Keratinocyte (primary cell): ENCODE results near the gene RFTN1. TPM values are rescaled to one million over a fixed set of nuclear protein-coding genes. Genes with fewer than 3 reads are reported as not detected.

Experiments used
- DNase-seq: peaks from one replicate; pipeline ENCODE4 v3.0.0-alpha.2; 2011; ENCODE audit warnings: low read depth, missing footprints, low spot score
- FAIRE-seq: peaks from 2 replicates; lab custom pipeline; 2011; peaks lifted over from hg19 to GRCh38; lab: Jason Lieb, UNC
- H2AFZ ChIP-seq: 2 replicates; pipeline ENCODE4 v1.6.0; 2012; ENCODE audit warnings: low read length, control low read depth, inconsistent platforms; ENCODE audit not compliant: control insufficient read depth
- H3K27ac ChIP-seq: 2 replicates; pipeline ENCODE4 v1.5.1; 2011; ENCODE audit warnings: low read length; ENCODE audit not compliant: control insufficient read depth, insufficient read depth
- H3K27me3 ChIP-seq: 3 replicates; pipeline ENCODE4 v1.6.0; 2011; ENCODE audit warnings: low read length; ENCODE audit not compliant: control insufficient read depth, insufficient read depth; ENCODE audit errors: extremely low read depth
- H3K36me3 ChIP-seq, 2 experiments: 2 replicates in 1 of 2; 3 replicates in 1 of 2; pipeline ENCODE4 v1.5.1; 2011; ENCODE audit warnings: low read length in 2 of 2, mild to moderate bottlenecking in 1 of 2; ENCODE audit not compliant: control insufficient read depth in 2 of 2, insufficient read depth in 2 of 2; ENCODE audit errors: extremely low read depth in 1 of 2
- H3K4me1 ChIP-seq: 3 replicates; pipeline ENCODE4 v1.5.1; 2011; ENCODE audit warnings: low read length; ENCODE audit not compliant: control insufficient read depth, insufficient read depth; ENCODE audit errors: extremely low read depth
- H3K4me2 ChIP-seq: 3 replicates; pipeline ENCODE4 v1.6.0; 2011; ENCODE audit warnings: low read depth, low read length; ENCODE audit not compliant: control insufficient read depth, insufficient read depth; ENCODE audit errors: extremely low read depth
- H3K4me3 ChIP-seq, 3 experiments: fragments of 200-600 bp in 1 of 3; sonication (generic) in 1 of 3; 2 replicates in 2 of 3; 3 replicates in 1 of 3; pipeline ENCODE4 v1.5.1; 2011 to 2016; ENCODE audit warnings: low read length in 3 of 3, mild to moderate bottlenecking in 3 of 3, control low read depth in 2 of 3, inconsistent platforms in 1 of 3, low read depth in 1 of 3, mixed read lengths in 1 of 3, mixed run types in 1 of 3, moderate library complexity in 1 of 3; ENCODE audit not compliant: control insufficient read depth in 2 of 3, insufficient read depth in 2 of 3; ENCODE audit errors: extremely low read depth in 1 of 3
- H3K79me2 ChIP-seq: 2 replicates; pipeline ENCODE4 v1.6.0; 2012; ENCODE audit warnings: low read length; ENCODE audit not compliant: control insufficient read depth, insufficient read depth
- H3K9ac ChIP-seq: 3 replicates; pipeline ENCODE4 v1.6.0; 2011; ENCODE audit warnings: low read length; ENCODE audit not compliant: control insufficient read depth, insufficient read depth; ENCODE audit errors: extremely low read depth
- H3K9me1 ChIP-seq: 3 replicates; pipeline ENCODE4 v1.6.0; 2011; ENCODE audit warnings: low read length; ENCODE audit not compliant: control insufficient read depth, insufficient read depth; ENCODE audit errors: extremely low read depth
- H3K9me3 ChIP-seq: 2 replicates; pipeline ENCODE4 v1.5.1; 2012; ENCODE audit warnings: low read depth, low read length; ENCODE audit not compliant: control insufficient read depth
- H4K20me1 ChIP-seq: 3 replicates; pipeline ENCODE4 v1.6.0; 2011; ENCODE audit warnings: low read length; ENCODE audit not compliant: control insufficient read depth, insufficient read depth; ENCODE audit errors: extremely low read depth
- CTCF ChIP-seq, 3 experiments: IDR thresholded peaks in 1 of 3; conservative IDR thresholded peaks in 1 of 3; optimal IDR thresholded peaks in 1 of 3; 2 replicates in 2 of 3; 3 replicates in 1 of 3; pipeline versions ENCODE3 to v1.5.1; 2011; ENCODE audit warnings: low read length in 3 of 3, mild to moderate bottlenecking in 3 of 3, moderate library complexity in 2 of 3, control low read depth in 1 of 3, inconsistent platforms in 1 of 3; ENCODE audit not compliant: insufficient read depth in 2 of 3; ENCODE audit errors: extremely low read depth in 1 of 3
- EZH2 ChIP-seq: IDR thresholded peaks from one replicate; pipeline ENCODE4 v1.6.1; 2012; ENCODE audit warnings: inconsistent platforms, mild to moderate bottlenecking, low read length, moderate library complexity
- dilution Hi-C: fragments of 300-500 bp; cut with MboI; formaldehyde crosslinking; loops from one replicate; pipeline ENCODE4 v1.7.0; 2020; ENCODE audit warnings: low sequenced_read_pairs; ENCODE audit not compliant: extremely low pct_ligation_motif_present
- polyA plus RNA-seq, 5 experiments: library from polyadenylated mRNA; depleted of rRNA in 3 of 5; stranded (reverse) in 3 of 5; stranded (forward) in 1 of 5; unstranded in 1 of 5; fragments of >200 nt; gene quantifications; 1 replicate in 1 of 5; 2 replicates in 3 of 5; 3 replicates in 1 of 5; pipeline versions ENCODE4 v1.2.1 to v1.2.3, GENCODE V29; 2011 to 2012; ENCODE audit warnings: missing spikeins in 2 of 5, low read depth in 1 of 5, low replicate concordance in 1 of 5

The RFTN1 gene
- polyA plus RNA-seq, 1 donor (not counting 4 experiments of a cell fraction or from before 2014, with no cell fraction given) = 18.0 TPM

- H3K27me3 ChIP-seq = no peaks in the 10 kb centered on the region
- dilution Hi-C loops = no loop called here
- no peak for DNase-seq
- H3K9ac ChIP-seq = no peak overlapping the region
- no peak overlapping the region for H3K4me3 ChIP-seq
- H3K27ac ChIP-seq = no peak overlapping the region
- H3K4me2 ChIP-seq = no peak overlapping the region
- no peak overlapping the region for H2AFZ ChIP-seq
- no peaks in the 10 kb centered on the region for H3K79me2 ChIP-seq
- H3K9me3 ChIP-seq = no peaks in the 10 kb centered on the region
- peaks cover 0 to 5% of the 10 kb centered on the region in 2 experiments for H3K36me3 ChIP-seq
- no peaks in the 10 kb centered on the region for H3K4me1 ChIP-seq
- H3K9me1 ChIP-seq = no peaks in the 10 kb centered on the region
- no peaks in the 10 kb centered on the region for H4K20me1 ChIP-seq
- no peak for TF ChIP-seq CTCF (optimal IDR thresholded peaks at IDR 0.05 in 1 of 3, IDR thresholded peaks at IDR 0.05 in 1 of 3, conservative IDR thresholded peaks at IDR 0.05 in 1 of 3; ENCODE audit: extremely low read depth in 1 of 3, insufficient read depth in 2 of 3, low read length in 3 of 3)
- TF ChIP-seq EZH2 = no peak
- no peak for FAIRE-seq
Measured at GRCh38 chr3:16410659-16411058, 102.8 kb downstream of the RFTN1 start.

- H2AFZ ChIP-seq = no peak overlapping the region
- no peak overlapping the region for H3K4me3 ChIP-seq
- FAIRE-seq (no peak), DNase-seq (no peak)
- no peak overlapping the region for H3K4me2 ChIP-seq
- H3K36me3 ChIP-seq = peaks cover 0 to 5% of the 10 kb centered on the region in 2 experiments
- no peaks in the 10 kb centered on the region for H3K9me3 ChIP-seq
- H3K27me3 ChIP-seq = no peaks in the 10 kb centered on the region
- TF ChIP-seq EZH2 = no peak
- TF ChIP-seq CTCF (optimal IDR thresholded peaks at IDR 0.05 in 1 of 3, IDR thresholded peaks at IDR 0.05 in 1 of 3, conservative IDR thresholded peaks at IDR 0.05 in 1 of 3; ENCODE audit: extremely low read depth in 1 of 3, insufficient read depth in 2 of 3, low read length in 3 of 3) = no peak
- H3K27ac ChIP-seq = no peak overlapping the region
- H4K20me1 ChIP-seq = no peaks in the 10 kb centered on the region
- H3K79me2 ChIP-seq = no peaks in the 10 kb centered on the region
- H3K4me1 ChIP-seq = no peaks in the 10 kb centered on the region
- dilution Hi-C loops = no loop called here
- H3K9ac ChIP-seq = no peak overlapping the region
- no peaks in the 10 kb centered on the region for H3K9me1 ChIP-seq
Measured at GRCh38 chr3:16409032-16409431, 104.5 kb downstream of the RFTN1 start.
